ENCODE measurements around the gene IGLON5.

The IGLON5 gene

GRCh38 chr19:51317968-51318367 lies 6.5 kb downstream of the IGLON5 start:
- DNase-seq (ENCODE audit: low read depth in 2 of 2): no peak

DNA sequence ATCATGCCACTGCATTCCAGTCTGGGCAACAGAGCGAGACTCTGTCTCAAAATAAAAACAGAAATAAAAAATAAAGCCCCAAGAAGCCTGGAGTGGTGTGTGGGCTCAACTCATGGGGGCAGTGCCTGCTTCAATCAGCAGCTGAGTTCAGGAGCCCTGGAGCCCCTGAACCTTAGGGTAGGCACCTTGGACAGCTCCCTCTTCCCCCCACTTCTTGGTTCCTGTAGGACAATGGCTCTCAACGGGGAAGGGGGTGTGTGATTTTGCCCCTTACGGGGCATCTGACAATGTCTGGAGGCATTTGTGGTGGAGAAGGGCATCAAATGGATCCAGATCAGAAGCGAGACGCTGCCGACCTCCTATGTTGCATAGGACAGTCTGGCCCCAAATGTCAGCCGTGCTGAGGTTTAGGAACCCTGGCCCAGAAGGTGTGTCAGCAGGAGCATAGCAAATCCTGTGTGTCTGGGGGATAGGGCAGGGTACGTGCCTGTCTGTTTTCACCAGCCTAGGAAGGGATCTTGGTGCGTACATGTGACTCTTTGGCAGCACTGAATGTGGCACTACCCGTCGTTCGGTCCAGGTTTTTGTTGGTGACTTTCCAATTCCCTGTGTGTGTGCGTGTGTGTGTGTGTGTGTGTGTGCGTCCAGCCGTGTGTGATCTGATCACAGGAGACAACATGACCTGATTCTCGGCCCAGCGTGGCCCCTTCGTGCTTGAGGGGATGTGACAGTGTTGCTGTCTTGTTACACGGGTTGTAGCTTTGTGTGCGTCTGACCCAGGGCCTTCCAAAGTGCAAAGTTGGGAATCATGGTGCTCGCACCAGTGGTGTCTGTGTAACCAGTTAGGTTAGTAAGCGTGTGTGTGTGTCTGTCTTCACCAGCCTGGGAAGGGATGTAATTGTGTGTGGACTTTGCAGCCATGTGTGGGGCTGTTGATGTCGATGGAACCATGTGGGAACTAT lies 7.5 kb downstream of the IGLON5 start:
- DNase-seq (ENCODE audit: low read depth in 2 of 2): no peak

GRCh38 chr19:51319649-51320279 lies 8.3 kb downstream of the IGLON5 start:
- no peak for DNase-seq (ENCODE audit: low read depth in 2 of 2)

DNA sequence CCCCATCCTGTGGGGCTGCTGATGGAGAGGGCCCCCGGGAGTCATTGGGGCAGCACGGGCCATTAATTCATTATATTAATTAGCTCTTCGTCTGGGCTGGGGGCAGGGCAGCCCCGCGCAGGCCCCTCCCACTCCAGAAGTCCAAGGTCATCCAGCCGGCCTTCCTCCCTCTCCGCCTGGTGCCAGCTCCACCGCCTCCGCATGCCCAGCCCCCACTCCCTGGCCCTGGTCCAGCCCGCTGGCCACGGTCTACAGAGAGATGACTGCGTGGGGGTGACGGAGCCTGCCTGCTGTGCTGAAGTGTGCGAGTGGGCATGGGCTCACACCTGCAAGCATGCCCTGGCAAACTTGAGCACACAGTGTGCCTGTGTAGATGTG lies 8.8 kb downstream of the IGLON5 start:
- no peak for DNase-seq (ENCODE audit: low read depth in 2 of 2)

DNA sequence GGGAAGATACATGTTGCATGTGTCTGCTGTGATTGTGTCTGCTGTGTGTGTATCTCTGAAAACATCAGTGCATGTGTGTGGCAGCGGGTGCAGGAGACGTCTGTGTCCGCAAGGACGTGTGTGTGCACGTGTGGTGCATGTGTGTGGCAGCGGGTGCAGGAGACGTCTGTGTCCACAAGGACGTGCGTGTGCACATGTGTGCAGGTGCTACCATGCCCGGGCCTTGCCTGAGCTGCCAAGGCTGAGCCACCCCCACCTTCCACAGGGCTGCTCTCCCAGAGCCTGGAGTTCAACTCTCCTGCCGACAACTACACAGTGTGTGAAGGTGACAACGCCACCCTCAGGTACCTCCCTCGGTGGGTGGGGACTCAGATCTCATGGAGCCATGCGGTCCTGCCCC lies 10.4 kb downstream of the IGLON5 start:
- DNase-seq (ENCODE audit: low read depth in 2 of 2): no peak

DNA sequence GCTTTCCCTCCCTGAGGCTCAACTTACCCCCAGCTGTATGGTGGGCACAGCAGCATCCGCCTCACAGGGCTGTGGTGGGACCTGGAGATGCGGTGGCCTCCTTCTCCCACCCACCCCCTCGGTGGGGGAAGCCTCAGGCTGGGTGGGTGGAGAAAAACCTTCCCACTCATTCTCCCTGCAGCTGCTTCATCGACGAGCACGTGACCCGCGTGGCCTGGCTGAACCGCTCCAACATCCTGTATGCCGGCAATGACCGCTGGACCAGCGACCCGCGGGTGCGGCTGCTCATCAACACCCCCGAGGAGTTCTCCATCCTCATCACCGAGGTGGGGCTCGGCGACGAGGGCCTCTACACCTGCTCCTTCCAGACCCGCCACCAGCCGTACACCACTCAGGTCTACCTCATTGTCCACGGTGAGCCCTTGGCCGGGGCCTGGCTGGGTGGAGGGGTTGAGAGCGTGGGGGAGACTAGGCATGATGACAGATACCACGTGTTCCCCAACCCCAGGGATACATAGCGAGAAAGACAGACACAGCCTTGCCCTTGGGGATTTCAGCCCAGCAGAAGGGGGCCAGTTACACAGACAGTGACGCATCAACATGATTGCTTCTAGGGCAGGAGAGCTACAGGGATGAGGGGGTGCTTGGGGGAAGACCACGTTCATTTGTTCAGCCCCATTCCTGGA lies 12.2 kb downstream of the IGLON5 start:
- no peak for DNase-seq (ENCODE audit: low read depth in 2 of 2)

GRCh38 chr19:51324167-51324481 lies 12.7 kb downstream of the IGLON5 start:
- no peak for DNase-seq (ENCODE audit: low read depth in 2 of 2)

- DNase-seq (ENCODE audit: low read depth in 2 of 2): no peak
Observed at GRCh38 chr19:51325161-51325976, 13.9 kb downstream of the IGLON5 start.

GRCh38 chr19:51326216-51327065 lies 15.0 kb downstream of the IGLON5 start:
- no peak for DNase-seq (ENCODE audit: low read depth in 2 of 2)

GRCh38 chr19:51327066-51328001 lies 15.9 kb downstream of the IGLON5 start:
- peak in 1 of 2 donors; percentile 33 for DNase-seq (ENCODE audit: low read depth in 2 of 2)

- no peak for DNase-seq (ENCODE audit: low read depth in 2 of 2)
Observed at GRCh38 chr19:51329411-51329810, 18.0 kb downstream of the IGLON5 start.

DNA sequence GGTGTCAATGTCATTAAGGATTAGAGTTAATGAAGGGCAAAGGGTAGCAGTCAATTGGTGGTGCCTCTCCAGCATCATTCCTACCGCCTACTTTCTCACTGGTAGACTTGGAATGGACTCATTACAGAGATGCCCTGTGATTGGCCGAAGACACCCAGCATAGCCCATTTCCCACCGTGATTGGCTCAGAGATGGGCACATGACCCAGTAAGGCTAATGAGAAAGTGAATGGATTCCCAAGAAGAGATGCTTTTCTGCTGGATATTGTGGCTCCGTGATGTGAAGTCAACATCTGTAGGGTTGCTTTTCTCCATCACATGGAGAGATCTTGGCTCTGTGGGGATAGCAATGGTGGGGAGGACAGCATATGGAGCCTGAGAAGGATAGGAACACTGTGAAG lies 18.9 kb downstream of the IGLON5 start:
- DNase-seq (ENCODE audit: low read depth in 2 of 2): no peak

DNA sequence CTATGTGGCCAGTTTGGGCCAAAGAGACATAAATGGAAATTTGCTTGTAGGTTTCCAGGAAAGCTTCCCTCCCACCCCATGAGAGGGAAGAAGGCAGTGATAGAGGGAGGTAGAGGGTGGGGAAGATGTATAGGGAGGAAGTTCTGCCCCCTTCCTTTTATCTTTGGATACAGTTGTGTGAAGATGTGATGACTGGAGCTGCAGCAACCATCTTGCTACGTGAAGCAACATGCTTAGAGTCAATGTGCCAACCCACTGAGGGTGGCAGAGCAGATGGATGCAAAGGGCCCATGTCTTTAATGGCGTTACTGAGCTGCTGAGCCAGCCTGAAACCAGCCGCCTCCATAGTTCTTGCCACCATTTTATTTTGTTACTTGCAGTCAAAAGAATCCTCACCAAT lies 19.7 kb downstream of the IGLON5 start:
- no peak for DNase-seq (ENCODE audit: low read depth in 2 of 2)

- no peak for DNase-seq (ENCODE audit: low read depth in 2 of 2)
Observed at GRCh38 chr19:51331716-51332115, 20.3 kb downstream of the IGLON5 start.

GRCh38 chr19:51333836-51334460 lies 22.5 kb downstream of the IGLON5 start:
- DNase-seq (ENCODE audit: low read depth in 2 of 2): no peak

GRCh38 chr19:51337141-51337860 lies 25.9 kb downstream of the IGLON5 start:
- DNase-seq (ENCODE audit: low read depth in 2 of 2): no peak

- no peak for DNase-seq (ENCODE audit: low read depth in 2 of 2)
Observed at GRCh38 chr19:51337861-51338562, 26.6 kb downstream of the IGLON5 start.

Data from stimulated activated CD8-positive, alpha-beta memory T cell treated with anti-CD3 and anti-CD28 coated beads, Interleukin-7, amount 100 ng/mL, for 4 hours (primary cell).